CD4-positive, alpha-beta T cell treated with Interleukin-4 for 1 hour (primary cell): Measurements from ENCODE around the gene C6orf58.

ENCODE experiments used
- DNase-seq, 2 donors: peaks; one replicate each; pipeline ENCODE4 v3.0.0-alpha.2; 2020 to 2022

C6orf58 gene

GRCh38 chr6:127576874-127577273 lies at the start of gene C6orf58:
TSS of gene C6orf58 (plus strand) at chr6:127577174. CDS start at chr6:127577186, 12 bp downstream.
- no peak for DNase-seq

- DNase-seq: no peak
Observed at GRCh38 chr6:127533011-127533410, 44.0 kb upstream of the C6orf58 start.

GRCh38 chr6:127533736-127534135 lies 43.2 kb upstream of the C6orf58 start:
- DNase-seq: no peak

DNA sequence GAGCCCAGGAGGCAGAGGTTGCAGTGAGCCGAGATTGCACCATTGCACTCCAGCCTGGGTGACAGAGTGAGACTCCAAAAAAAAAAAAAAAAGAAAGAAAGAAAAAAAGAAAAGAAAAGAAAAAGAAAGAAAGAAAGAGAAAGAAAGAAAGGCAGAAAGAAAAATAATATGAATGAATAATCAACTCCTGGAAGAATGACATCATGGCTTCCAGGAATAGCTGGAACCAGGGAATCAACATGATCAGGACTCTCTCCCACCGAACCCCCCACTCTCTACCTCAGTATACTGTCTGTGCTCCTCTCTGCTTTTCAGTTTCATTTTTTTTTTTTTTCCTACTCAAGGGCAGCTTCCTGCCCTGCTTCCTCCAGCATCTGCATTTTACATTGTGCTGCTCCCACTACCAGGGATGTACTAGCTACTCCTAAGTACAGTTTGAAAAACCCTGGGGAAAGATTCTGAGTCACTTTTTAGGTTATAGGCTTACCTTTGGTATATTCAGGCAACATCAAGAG lies 38.2 kb upstream of the C6orf58 start:
- no peak for DNase-seq

GRCh38 chr6:127539272-127539671 lies 37.7 kb upstream of the C6orf58 start:
- peak in 1 of 2 donors; percentile 40 for DNase-seq

DNA sequence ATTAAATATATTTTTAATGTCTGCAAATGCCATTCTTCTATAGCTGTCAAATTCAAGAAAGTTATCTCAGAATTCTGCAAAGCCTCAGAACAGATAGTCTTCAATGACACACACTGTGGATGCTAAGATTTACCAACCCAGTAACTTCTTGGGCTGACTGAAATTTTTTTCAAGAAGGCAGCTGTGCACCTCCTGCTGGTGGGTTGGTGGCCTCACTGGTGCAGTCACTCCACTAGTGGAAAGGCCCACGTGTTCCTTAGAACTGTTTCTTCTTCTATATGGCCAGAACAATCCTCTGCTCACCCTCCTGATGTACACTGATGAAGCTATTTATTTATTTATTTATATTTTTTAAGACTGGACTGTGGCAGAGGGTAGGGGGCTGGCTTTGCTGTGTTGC lies 29.8 kb upstream of the C6orf58 start:
- peak in 1 of 2 donors; percentile 5 for DNase-seq

GRCh38 chr6:127547904-127548649 lies 28.9 kb upstream of the C6orf58 start:
- no peak for DNase-seq

- DNase-seq: no peak
Observed at GRCh38 chr6:127550403-127550802, 26.6 kb upstream of the C6orf58 start.

DNA sequence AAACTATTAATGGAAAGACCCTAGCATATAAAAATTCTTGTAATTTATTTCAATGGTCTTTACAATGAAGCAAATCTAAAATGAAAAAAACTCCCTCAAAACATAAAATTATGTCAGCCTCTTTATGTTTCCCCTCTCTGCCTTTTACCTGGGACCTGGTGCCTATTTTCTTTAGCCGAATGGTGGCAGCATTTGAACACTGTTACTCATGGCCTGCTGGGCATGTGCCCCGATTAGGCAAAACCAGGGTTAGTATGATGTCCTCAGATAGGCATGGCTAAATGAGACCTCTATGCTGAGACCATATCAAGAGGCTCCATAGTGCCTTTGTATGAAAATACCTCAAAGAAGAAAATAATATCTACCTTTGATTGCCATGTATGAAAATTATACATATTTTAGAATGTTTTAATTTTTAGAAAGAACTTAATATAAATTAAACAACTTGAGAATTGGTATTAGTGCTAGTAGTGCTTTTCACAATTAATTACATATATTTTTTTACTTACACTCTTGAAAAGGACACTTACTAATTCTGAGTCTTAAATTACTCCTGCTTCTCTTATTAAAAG lies 22.5 kb upstream of the C6orf58 start:
- DNase-seq: peak in 1 of 2 donors; percentile 17

GRCh38 chr6:127561660-127562059 lies 15.3 kb upstream of the C6orf58 start:
- no peak for DNase-seq

DNA sequence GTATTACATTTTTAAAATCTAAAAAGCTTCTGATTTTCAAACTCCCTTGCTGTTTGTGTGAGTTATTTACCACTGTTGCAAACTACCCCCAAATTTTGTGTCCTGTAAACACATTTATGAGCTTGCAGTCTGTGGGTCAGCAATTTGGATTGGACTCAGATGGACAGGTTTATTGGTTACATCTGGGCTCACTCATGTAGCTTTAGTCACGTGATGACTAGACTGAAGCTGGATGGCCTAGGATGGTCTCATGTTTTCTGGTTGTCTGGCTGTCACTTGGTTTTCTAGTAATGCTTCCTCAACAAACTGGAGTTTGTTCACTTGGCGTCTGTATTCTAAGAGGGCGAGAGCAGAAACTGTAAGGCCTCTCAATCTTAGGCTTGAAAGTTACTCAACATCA lies 12.2 kb upstream of the C6orf58 start:
- no peak for DNase-seq

DNA sequence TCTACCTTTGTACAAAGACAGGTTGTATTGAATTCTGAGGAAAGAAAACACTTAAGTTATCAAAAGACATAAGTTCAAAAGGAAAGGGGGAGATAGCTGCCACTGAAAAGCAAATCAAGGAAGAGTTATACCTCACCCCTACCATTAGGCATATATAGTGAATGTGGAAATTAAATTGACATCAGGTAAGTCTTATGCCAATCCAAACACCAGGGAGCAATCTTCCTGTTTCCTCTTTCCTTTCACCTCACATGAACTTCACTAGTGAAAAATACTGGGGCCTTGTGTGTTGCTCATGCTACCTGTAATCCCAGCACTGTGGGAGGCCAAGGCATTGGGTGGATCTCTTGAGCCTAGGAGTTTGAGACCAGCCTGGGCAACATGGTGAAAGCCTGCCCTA lies 10.9 kb upstream of the C6orf58 start:
- no peak for DNase-seq

GRCh38 chr6:127566651-127567050 lies 10.3 kb upstream of the C6orf58 start:
- DNase-seq: no peak

GRCh38 chr6:127567476-127567875 lies 9.5 kb upstream of the C6orf58 start:
- DNase-seq: no peak

- no peak for DNase-seq
Observed at GRCh38 chr6:127570739-127571389, 6.1 kb upstream of the C6orf58 start.

GRCh38 chr6:127578900-127579299 lies 1.9 kb downstream of the C6orf58 start:
- no peak for DNase-seq

DNA sequence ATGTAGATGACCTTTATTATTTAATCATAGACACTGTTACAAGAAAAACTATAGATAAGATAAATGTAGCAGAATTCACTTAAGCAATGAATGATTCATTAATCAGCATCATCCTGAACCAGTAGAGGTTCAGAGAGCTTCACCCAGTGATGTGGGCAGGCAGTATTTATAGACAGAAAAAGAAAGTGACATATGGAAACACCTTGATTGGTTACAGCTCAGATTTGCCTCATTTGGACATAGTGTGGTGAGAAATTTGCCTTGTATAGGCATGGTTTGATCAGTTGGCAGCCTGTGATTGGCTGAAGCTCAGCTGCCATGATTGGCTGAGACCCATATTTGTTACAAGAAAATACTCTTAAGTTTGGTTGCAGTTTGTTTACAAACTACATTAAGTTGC lies 4.6 kb downstream of the C6orf58 start:
- DNase-seq: no peak

- no peak for DNase-seq
Observed at GRCh38 chr6:127582777-127583462, 5.9 kb downstream of the C6orf58 start.

DNA sequence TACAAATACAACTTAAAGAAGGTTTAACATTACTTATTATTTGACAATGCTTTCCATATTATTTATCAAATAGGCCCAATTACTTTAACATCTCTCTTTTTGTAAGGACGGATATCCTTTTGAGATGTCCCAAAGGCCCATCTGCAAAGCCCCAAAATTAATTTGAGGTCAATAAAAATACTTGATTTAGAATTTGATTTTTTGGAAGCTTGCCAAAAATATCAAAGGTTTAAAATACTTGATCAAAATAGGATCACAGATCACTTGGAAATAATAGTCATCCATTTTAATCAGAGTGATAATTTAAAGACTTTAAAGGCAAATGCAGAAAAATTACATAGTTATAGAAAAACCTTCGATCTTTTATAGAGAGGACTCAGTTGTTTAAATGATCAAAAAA lies 8.1 kb downstream of the C6orf58 start:
- DNase-seq: no peak

DNA sequence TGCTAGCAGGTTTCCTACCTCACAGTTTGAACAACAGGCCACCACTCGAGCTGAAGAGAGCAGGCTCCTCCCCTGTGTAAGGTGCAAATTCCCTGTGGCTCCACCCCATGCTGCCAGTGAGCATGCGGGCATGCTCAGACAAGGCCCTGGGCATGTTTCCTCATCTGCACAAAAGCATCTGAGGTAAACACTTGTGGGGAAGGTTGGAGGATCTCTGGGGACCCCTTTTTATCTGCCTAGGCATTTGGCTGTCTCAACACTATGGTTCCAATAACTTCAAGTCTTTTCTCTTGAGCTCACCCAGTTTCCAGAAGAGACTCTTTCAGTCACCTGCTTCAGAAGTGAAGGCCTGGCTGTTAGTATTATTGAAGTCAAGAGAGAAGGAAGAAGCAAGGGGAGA lies 9.4 kb downstream of the C6orf58 start:
- no peak for DNase-seq

DNA sequence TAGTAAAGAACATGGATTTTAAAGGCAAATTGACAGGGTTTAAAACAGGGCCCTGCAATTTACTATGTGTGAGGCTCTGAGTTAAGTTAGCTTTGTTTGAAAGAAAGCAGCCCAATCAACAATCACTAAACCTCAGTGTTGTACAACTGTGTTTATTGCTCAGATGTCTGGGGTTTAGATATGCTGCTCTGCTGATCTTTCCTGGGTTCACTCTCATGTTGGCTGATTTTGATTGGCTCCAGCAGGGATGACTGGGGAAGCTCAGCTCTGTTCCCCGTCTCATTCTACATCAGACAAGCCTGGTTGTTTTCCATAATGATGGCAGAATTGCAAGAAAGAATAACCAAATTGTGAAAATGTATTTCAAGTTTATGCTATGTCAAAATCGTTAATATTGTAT lies 10.9 kb downstream of the C6orf58 start:
- no peak for DNase-seq

GRCh38 chr6:127589135-127589534 lies 12.2 kb downstream of the C6orf58 start:
- no peak for DNase-seq

DNA sequence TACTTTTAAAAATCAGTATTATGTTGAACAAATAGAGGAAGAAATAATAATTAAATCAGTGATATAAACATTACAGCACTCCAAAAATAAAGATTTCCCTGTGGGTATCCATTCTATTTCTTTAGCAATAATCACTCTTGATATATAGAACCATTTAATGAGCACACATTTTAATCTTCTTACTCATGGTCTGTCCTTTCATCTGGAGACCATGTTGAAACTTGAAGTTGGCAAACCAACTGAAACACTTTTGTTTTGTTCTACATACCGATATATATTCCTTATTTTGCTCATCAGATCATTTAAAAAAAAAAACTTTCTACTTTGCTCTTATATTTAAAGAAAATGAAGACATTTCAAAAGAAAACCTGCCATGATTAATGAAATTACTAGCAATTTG lies 13.4 kb downstream of the C6orf58 start:
- no peak for DNase-seq
